Stimulated activated CD8-positive, alpha-beta memory T cell treated with anti-CD3 and anti-CD28 coated beads, Interleukin-7, amount 100 ng/mL, for 24 hours (primary cell): ENCODE results near the gene PPP1R12B.
"Not testable (repeated sequence)": the region's sequence is repeated elsewhere in the genome, so short reads cannot be mapped to it uniquely, and the experiment has no call there.

Source experiments
- DNase-seq: peaks from one replicate; pipeline ENCODE4 v3.0.0-alpha.2; 2020; ENCODE audit warnings: low read depth

PPP1R12B gene

GRCh38 chr1:202452508-202452907, 104.0 kb downstream of the PPP1R12B start:
- DNase-seq: no peak

GRCh38 chr1:202456372-202457169, 108.1 kb downstream of the PPP1R12B start:
- not testable (repeated sequence) for DNase-seq

DNA sequence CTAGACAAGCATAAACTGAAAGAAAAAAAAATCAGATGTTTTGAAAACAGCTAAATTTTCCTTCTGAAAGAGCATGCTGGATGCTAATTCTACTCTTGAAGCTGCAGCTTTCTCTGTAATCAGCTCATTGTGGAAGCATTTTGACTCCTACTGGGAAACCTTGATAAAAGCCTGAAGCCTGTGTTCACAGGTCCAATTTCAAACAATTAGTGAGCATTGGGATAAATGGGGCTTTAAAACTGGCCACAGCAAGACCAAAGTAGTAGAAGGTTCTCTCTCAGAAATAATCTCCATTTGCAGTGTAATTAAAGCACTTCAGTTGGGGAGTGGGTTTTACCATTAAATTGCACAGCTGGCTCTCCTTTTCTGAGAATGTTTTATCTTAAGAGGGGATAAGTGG, 110.2 kb downstream of the PPP1R12B start:
- DNase-seq: not testable (repeated sequence)

GRCh38 chr1:202459470-202460142, 111.1 kb downstream of the PPP1R12B start:
- DNase-seq: not testable (repeated sequence)

DNA sequence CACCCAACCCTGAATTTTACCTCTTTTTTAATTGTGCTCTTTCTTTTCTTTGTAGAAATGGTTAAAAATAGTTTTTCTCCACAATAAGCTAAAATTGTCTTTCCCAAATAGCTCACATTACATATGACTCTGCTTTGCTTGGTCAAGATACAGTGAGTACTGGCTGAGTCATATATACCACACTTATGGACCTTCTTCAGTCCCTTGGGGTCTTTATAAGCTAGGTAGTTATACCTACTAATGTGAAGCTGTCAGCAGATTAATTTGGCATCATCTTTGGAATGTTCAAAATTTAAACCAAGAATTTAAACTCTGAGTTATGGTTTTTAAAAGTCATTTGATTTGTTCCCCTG, 111.6 kb downstream of the PPP1R12B start:
- not testable (repeated sequence) for DNase-seq

DNA sequence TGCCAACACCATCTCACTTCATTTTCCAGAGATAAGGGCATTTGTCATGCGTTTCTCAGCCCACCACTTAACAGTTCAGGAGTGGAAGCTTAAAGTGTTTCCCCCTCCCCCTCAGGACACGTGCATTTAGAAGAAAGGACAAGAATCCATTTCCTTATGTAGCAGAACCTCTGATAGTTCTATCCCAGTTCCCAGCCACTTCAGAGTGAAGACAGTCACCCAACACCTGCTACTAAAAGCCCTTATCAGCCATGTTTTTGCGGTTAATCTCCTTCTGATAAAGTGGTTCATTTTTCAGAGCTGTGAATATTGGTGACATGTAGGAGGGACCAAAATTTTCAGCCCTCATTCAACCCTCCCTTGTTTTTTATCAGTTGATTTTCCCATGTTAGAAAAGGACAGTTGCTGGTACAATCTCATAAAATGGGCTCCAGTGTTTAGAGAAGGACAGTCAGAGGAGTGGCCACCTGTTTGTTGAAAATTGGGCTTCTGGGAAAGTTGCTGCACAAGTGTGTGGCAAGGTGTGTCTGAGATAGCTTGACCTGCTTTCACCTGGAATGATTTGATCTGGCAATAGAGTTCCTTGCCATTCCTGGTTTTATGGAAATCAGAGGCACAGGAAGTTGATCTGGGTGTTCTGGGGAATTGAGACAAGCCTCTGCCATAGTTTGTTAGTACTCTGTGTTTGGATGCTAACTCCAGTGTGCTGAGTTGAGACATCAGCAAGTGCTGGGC, 114.0 kb downstream of the PPP1R12B start:
- no peak for DNase-seq

- DNase-seq: not testable (repeated sequence)
Observed at GRCh38 chr1:202464153-202464742, 115.7 kb downstream of the PPP1R12B start.

- DNase-seq: not testable (repeated sequence)
Observed at GRCh38 chr1:202465644-202466270, 117.3 kb downstream of the PPP1R12B start.

DNA sequence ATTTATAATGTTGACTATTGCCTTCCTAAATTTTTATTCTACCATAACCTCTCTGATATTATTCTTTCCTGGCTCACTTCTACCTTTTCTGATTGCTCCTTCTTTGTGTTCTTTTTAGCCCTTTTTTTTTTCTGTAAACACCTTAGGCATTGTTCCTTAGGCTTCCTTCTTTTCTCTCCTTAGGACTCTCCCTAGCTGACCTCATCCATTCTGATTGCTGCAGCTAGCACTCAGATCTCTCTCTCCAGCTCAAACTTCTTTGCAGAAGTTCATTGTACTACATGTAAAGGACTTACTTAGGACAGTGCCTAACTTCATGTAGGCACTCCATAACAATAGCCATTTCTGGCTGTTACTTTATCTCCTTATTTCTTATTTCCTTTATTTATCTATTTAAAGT, 117.8 kb downstream of the PPP1R12B start:
- DNase-seq: not testable (repeated sequence)

DNA sequence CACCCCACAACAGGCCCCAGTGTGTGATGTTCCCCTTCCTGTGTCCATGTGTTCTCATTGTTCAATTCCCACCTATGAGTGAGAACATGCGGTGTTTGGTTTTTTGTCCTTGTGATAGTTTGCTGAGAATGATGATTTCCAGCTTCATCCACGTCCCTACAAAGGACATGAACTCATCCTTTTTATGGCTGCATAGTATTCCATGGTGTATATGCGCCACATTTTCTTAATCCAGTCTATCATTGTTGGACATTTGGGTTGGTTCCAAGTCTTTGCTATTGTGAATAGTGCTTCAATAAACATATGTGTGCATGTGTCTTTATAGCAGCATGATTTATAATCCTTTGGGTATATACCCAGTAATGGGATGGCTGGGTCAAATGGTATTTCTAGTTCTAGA, 118.9 kb downstream of the PPP1R12B start:
- not testable (repeated sequence) for DNase-seq

- not testable (repeated sequence) for DNase-seq
Observed at GRCh38 chr1:202468695-202469094, 120.2 kb downstream of the PPP1R12B start.

DNA sequence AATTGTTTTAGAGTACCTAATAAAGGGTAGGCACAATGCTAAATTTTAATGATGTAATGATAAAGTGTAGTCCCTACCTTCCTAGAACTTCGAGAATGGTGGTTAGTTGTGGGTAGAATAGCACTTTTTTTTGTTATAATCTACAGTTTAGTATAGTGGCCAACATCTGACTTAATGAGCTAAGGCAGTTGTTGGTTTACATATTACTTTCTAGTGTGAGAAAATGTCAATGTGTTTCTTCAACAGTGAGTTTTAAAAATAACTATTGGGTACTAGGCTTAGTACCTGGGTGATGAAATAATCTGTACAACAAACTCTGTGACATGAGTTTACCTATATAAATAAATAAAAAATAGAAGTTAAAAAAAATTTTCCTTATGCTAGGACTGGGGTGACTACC, 120.6 kb downstream of the PPP1R12B start:
- not testable (repeated sequence) for DNase-seq

DNA sequence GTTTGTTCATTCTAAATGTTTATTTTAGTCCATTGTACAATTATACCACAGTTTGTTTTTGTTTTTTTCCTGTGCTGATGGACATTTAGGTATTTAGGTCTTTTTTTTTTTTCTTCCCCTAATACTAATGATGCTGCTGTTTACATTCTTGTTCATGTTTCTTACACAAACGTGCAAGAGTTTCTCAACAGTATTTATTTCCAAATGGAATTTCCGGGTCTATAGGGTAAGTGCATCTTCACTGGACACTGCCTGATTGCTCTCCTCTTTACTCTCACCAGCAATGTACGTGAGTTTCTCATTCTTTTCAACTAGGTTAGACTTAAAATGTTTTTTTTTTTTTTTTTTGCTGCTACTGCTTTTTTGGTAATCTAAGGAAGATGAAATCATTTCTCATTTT, 122.7 kb downstream of the PPP1R12B start:
- DNase-seq: no peak

DNA sequence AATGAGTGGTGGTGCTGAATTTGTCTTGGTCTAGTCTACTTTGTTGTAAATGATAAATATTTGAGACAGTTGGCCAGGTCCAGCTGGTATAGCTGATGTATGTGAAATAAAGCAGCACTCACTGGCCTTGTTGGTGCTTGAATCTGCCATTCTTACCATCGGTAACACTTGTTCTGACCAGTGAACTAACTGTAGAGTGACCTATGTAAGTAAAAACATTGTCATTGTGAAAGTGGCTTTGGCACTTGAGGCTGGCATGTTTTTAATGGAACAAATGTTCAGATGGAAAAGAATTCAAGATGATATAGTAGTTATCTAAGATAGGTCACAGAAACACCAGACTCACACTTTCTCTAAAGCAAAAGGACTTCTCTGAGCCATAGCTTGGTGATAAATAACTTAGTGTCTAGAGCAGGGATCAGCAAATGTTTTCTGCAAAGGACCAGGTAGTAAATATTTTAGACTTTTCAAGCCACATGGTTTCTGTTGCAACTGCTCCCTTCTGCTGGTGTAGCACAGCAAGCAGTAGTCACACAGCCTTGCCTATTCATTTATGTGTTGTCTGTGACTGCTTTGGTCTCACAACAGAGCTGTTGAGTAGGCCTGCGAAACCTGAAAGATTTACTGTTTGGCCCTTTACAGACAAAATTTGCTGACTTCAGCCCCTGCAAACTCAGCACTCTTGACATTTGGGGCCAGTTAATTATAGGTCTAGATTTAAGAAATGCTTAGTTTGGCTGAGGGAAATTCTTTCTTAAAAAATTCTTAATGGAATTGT, 124.0 kb downstream of the PPP1R12B start:
- DNase-seq: not testable (repeated sequence)

GRCh38 chr1:202473266-202474045, 125.0 kb downstream of the PPP1R12B start:
- DNase-seq: not testable (repeated sequence)

- not testable (repeated sequence) for DNase-seq
Observed at GRCh38 chr1:202479661-202480060, 131.2 kb downstream of the PPP1R12B start.

- DNase-seq: not testable (repeated sequence)
Observed at GRCh38 chr1:202480640-202481039, 132.1 kb downstream of the PPP1R12B start.

DNA sequence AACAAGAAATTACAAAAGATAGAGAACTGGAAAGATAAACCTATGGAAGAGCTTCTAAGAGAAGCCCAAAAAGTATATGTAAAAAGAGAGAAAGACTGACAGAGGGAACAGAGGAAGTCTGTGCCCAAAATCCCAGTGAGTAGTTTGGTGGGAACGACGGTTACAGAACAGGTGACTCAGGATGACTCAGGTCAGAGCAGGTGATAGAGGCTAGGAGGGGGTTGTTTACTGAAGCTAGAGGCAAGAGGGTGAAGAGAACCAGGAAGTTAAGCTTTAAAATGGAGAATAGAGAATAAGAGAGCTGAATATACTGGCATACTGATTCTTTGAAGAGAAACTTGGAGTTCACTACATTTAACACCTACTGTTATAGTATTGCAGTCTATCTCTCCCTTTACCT, 134.9 kb downstream of the PPP1R12B start:
- DNase-seq: not testable (repeated sequence)

GRCh38 chr1:202484032-202484431, 135.5 kb downstream of the PPP1R12B start:
- not testable (repeated sequence) for DNase-seq

DNA sequence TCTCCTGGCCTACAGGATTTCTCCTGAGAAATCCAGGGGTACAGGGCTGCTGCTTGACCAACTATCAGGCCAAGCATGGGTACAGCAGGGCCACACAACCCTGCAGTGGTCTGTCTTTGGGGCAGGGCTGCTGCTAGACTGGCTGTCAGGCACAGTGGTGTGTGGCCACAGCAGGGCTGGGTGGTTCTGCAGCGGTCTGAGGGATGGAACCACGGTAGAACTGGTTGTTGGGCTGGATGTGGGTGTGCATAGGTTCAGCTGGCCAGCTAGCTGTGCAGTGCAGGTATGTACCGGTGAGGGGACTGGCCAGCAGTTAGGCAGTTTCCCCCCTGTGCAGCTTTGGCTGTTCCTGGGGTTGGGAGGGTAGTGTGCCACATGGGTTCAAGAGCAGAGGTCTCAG, 136.3 kb downstream of the PPP1R12B start:
- not testable (repeated sequence) for DNase-seq
